GM12878 (cell line): ENCODE results near the gene KAZN. TPM values are rescaled to one million over a fixed set of nuclear protein-coding genes. Genes with fewer than 3 reads are reported as not detected.

ENCODE experiments used
- ATAC-seq: fragments of 200-7000 bp; cut with Tn5 transposase; 3 replicates; pipeline ENCODE4 v1.9.1; 2020; ENCODE audit warnings: mild to moderate bottlenecking, moderate library complexity
- BruUV-seq: library from RNA; stranded (reverse); fragments of 400-500 nt; replicated peaks from 2 replicates; lab custom pipeline; 2021; lab: Mats Ljungman, UMichigan
- CTCF ChIA-PET: fragments of 300-600 bp; sonication (Branson Sonifier 250); formaldehyde crosslinking; extraction: SDS; loops from one replicate; lab custom pipeline; 2021; ENCODE audit warnings: inconsistent platforms; lab: Yijun Ruan, JAX
- POLR2A ChIA-PET: fragments of 350-600 bp; formaldehyde crosslinking; extraction: SDS; loops from one replicate; lab custom pipeline; 2021; ENCODE audit warnings: inconsistent platforms; lab: Charles Lee
- RAD21 ChIA-PET: fragments of 300-600 bp; sonication (Branson Sonifier 250); formaldehyde crosslinking; loops from one replicate; lab custom pipeline; 2023; ENCODE audit warnings: antibody characterized with exemption; ENCODE audit not compliant: unreplicated experiment; lab: Charles Lee
- SMC1A ChIA-PET: fragments of 300-600 bp; sonication (Branson Sonifier 250); formaldehyde crosslinking; loops from one replicate; lab custom pipeline; 2023; ENCODE audit not compliant: unreplicated experiment, uncharacterized antibody; lab: Charles Lee
- DNase-seq: peaks from one replicate; pipeline ENCODE4 v3.0.0-alpha.2; 2011; ENCODE audit warnings: low read depth, low spot score
- FAIRE-seq: peaks from 3 replicates; lab custom pipeline; 2011; peaks lifted over from hg19 to GRCh38; lab: Jason Lieb, UNC
- H2AFZ ChIP-seq: 2 replicates; pipeline ENCODE4 v1.6.0; 2011; ENCODE audit warnings: low read depth, low read length, control low read depth; ENCODE audit not compliant: control insufficient read depth
- H3K27ac ChIP-seq: 2 replicates; pipeline ENCODE4 v1.5.1; 2011; ENCODE audit warnings: control low read depth; ENCODE audit not compliant: control insufficient read depth, insufficient read depth
- H3K27me3 ChIP-seq, 2 experiments: replicated peaks in 1 of 2; 2 replicates each; pipeline versions ENCODE4 v1.6.0 to v1.6.1; 2011; ENCODE audit warnings: low read length in 1 of 2; ENCODE audit not compliant: control insufficient read depth in 2 of 2, insufficient read depth in 2 of 2
- H3K36me3 ChIP-seq, 2 experiments: 2 replicates each; pipeline ENCODE4 v1.5.1; 2011; ENCODE audit warnings: low read length in 1 of 2; ENCODE audit not compliant: control insufficient read depth in 2 of 2, insufficient read depth in 2 of 2
- H3K4me1 ChIP-seq: 2 replicates; pipeline ENCODE4 v1.6.1; 2011; ENCODE audit warnings: mild to moderate bottlenecking, low read length, moderate library complexity, mixed read lengths; ENCODE audit not compliant: control insufficient read depth, insufficient read depth
- H3K4me2 ChIP-seq: 2 replicates; pipeline ENCODE4 v1.6.0; 2011; ENCODE audit warnings: control low read depth; ENCODE audit not compliant: control insufficient read depth, insufficient read depth
- H3K4me3 ChIP-seq: fragments of 200-600 bp; sonication (generic); 2 replicates; pipeline ENCODE4 v1.5.1; 2016
- H3K79me2 ChIP-seq: 2 replicates; pipeline ENCODE4 v1.6.0; 2011; ENCODE audit warnings: low read length; ENCODE audit not compliant: control insufficient read depth, insufficient read depth
- H3K9ac ChIP-seq: 2 replicates; pipeline ENCODE4 v1.8.0; 2011; ENCODE audit warnings: low read length, control low read depth, mixed read lengths; ENCODE audit not compliant: control insufficient read depth, insufficient read depth
- H3K9me3 ChIP-seq: replicated peaks from 3 replicates; pipeline ENCODE4 v1.5.1; 2011; ENCODE audit warnings: mild to moderate bottlenecking, low read length; ENCODE audit not compliant: control insufficient read depth, insufficient read depth
- H4K20me1 ChIP-seq: 2 replicates; pipeline ENCODE4 v1.6.0; 2011; ENCODE audit not compliant: control insufficient read depth, insufficient read depth
- FOS ChIP-seq: IDR thresholded peaks from 3 replicates; pipeline ENCODE4 v1.6.1; 2011; ENCODE audit warnings: borderline replicate concordance; ENCODE audit not compliant: insufficient read length; ENCODE audit errors: extremely low read depth
- GATAD2B ChIP-seq: fragments of 450-650 bp; conservative IDR thresholded peaks from 2 replicates; pipeline ENCODE4 v1.6.1; 2017; ENCODE audit warnings: low read depth, mild to moderate bottlenecking, moderate library complexity
- IKZF2 ChIP-seq, 2 experiments: fragments of 450-650 bp; IDR thresholded peaks; 2 replicates each; pipeline ENCODE4 v1.6.1; 2017; ENCODE audit warnings: mild to moderate bottlenecking in 2 of 2, moderate library complexity in 2 of 2
- JUNB ChIP-seq: IDR thresholded peaks from 2 replicates; pipeline ENCODE4 v1.6.1; 2016; ENCODE audit warnings: antibody characterized with exemption, mild to moderate bottlenecking
- NFXL1 ChIP-seq: fragments of 450-650 bp; IDR thresholded peaks from 2 replicates; pipeline ENCODE4 v1.6.1; 2017; ENCODE audit warnings: antibody characterized with exemption, mild to moderate bottlenecking, borderline replicate concordance
- SP1 ChIP-seq: IDR thresholded peaks from one replicate; pipeline ENCODE4 v1.6.1; 2011; ENCODE audit warnings: low read depth, low read length
- SPI1 ChIP-seq: IDR thresholded peaks from 2 replicates; pipeline ENCODE4 v1.6.1; 2011; ENCODE audit warnings: low read depth, mild to moderate bottlenecking, low read length, moderate library complexity, borderline replicate concordance; ENCODE audit not compliant: insufficient read depth
- SREBF2 ChIP-seq: IDR thresholded peaks from 2 replicates; pipeline ENCODE4 v1.6.1; 2012; ENCODE audit warnings: mild to moderate bottlenecking, low read length
- STAT1 ChIP-seq: fragments of 450-650 bp; conservative IDR thresholded peaks from 2 replicates; pipeline ENCODE4 v1.6.1; 2014; ENCODE audit warnings: antibody characterized with exemption, mild to moderate bottlenecking
- WGBS: methylation state at CpG from one replicate; pipeline ENCODE4 v1.1.6; 2016; ENCODE audit warnings: low lambda C conversion rate; ENCODE audit not compliant: insufficient replicate concordance, insufficient coverage; ENCODE audit errors: missing lambda C conversion rate; 5-methylcytosine and 5-hydroxymethylcytosine counted together
- in situ Hi-C: fragments of 300-500 bp; cut with MboI; formaldehyde crosslinking; loops from 9 replicates; pipeline ENCODE4 v1.14.3; 2018; ENCODE audit warnings: mixed read lengths
- intact Hi-C: fragments of 100-400 bp; cut with micrococcal nuclease; formaldehyde crosslinking; loops from one replicate; pipeline ENCODE4 v1.14.2; 2022; ENCODE audit not compliant: unreplicated experiment
- polyA plus RNA-seq, 11 experiments: library from polyadenylated mRNA; depleted of rRNA in 4 of 11; unstranded in 6 of 11; stranded (reverse) in 5 of 11; fragments of >200 nt; fragmentation: Nextera tagmentation in 4 of 11; fragmentation: Illumina TruSeq in 1 of 11; extraction: Ambion mirVana in 4 of 11; extraction: Trizol in 1 of 11; gene quantifications; 1 replicate in 1 of 11; 2 replicates in 10 of 11; pipeline versions ENCODE4 v1.2.1 to v1.2.3, GENCODE V29; 2011 to 2016; ENCODE audit warnings: inconsistent platforms in 2 of 11, missing spikeins in 2 of 11, low read depth in 1 of 11
- total RNA-seq, 4 experiments: library from RNA; depleted of rRNA in 3 of 4; stranded (reverse); fragments of >200 nt in 3 of 4; fragmentation: Illumina TruSeq in 1 of 4; extraction: Trizol in 1 of 4; gene quantifications; 2 replicates each; pipeline versions ENCODE4 v1.2.1 to v1.2.3, GENCODE V29; 2013 to 2021
- TF ChIP-seq, protein P1 (sequence below), 3 experiments: IDR thresholded peaks in 2 of 3; conservative IDR thresholded peaks in 1 of 3; 2 replicates each; pipeline ENCODE4 v1.5.1; 2011; ENCODE audit warnings: low read depth in 3 of 3, low read length in 3 of 3, mild to moderate bottlenecking in 3 of 3, control low read depth in 2 of 3, moderate library complexity in 2 of 3, inconsistent platforms in 1 of 3, mixed read lengths in 1 of 3; ENCODE audit not compliant: control insufficient read depth in 2 of 3, insufficient read depth in 1 of 3; ENCODE audit errors: extremely low read depth in 1 of 3
- TF ChIP-seq, protein P2 (sequence below): IDR thresholded peaks from 2 replicates; pipeline ENCODE4 v1.6.1; 2011; ENCODE audit warnings: borderline replicate concordance, low read depth, mild to moderate bottlenecking, moderate library complexity, mixed read lengths, low read length; ENCODE audit not compliant: insufficient read depth; ENCODE audit errors: extremely low read length
- TF ChIP-seq, protein P3 (sequence below): fragments of 450-650 bp; formaldehyde crosslinking; IDR thresholded peaks from 2 replicates; pipeline ENCODE4 v1.4.0; 2022; ENCODE audit warnings: mild to moderate bottlenecking, moderate library complexity
- TF ChIP-seq, protein P4 (sequence below): IDR thresholded peaks from 2 replicates; pipeline ENCODE4 v1.6.1; 2011; ENCODE audit warnings: mild to moderate bottlenecking, low read depth, low read length, moderate library complexity; ENCODE audit not compliant: insufficient replicate concordance

Gene KAZN
- total and polyA plus RNA-seq, 10 of the 15 experiments (the other 5 are each of a cell fraction or from before 2014, with no cell fraction given) = 0.72 to 4.0 (median 1.2) TPM

DNA sequence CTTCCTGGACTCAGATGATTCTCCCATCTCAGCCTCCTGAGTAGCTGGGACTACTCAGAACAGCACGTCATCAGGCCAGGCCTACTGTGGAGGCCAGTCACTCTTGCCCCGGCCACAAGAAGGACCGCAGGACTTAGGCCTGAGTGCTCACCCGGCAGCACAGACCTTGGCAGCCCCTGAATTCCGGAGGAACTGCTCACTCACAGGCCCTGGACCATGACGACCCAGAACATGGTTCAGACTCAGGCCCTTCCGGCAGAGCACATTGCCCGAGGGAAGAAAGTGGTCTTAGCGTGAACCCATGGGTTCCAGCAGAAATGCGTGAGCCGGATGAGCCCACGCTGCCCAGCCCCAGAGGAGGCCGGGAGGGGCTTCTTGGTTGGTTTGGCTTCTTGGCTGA is 377.8 kb downstream of the KAZN start:
- FAIRE-seq (no peak), DNase-seq (no peak), ATAC-seq (no peak)
- H3K9ac ChIP-seq = no peak overlapping the region
- no peak overlapping the region for H2AFZ ChIP-seq
- H4K20me1 ChIP-seq = no peaks in the 10 kb centered on the region
- H3K4me3 ChIP-seq = no peak overlapping the region
- no TSS peak for BruUV-seq
- H3K9me3 ChIP-seq = no peaks in the 10 kb centered on the region; the same call in 2 of the 3 replicates
- POLR2A ChIA-PET = no interaction called here
- CTCF ChIA-PET = no interaction called here
- H3K36me3 ChIP-seq = no peaks in the 10 kb centered on the region
- H3K27me3 ChIP-seq = no peaks in the 10 kb centered on the region
- H3K4me2 ChIP-seq = no peak overlapping the region
- in situ Hi-C loops (no loop called here), intact Hi-C loops (no loop called here)
- no peaks in the 10 kb centered on the region for H3K4me1 ChIP-seq
- TF ChIP-seq STAT1 (no peak), NFXL1 (no peak), JUNB (no peak), SPI1 (no peak), FOS (no peak), SP1 (no peak), IKZF2 (IDR thresholded peaks at IDR 0.05) (no peak), GATAD2B (no peak), SREBF2 (no peak)
- TF ChIP-seq, protein P1, sequence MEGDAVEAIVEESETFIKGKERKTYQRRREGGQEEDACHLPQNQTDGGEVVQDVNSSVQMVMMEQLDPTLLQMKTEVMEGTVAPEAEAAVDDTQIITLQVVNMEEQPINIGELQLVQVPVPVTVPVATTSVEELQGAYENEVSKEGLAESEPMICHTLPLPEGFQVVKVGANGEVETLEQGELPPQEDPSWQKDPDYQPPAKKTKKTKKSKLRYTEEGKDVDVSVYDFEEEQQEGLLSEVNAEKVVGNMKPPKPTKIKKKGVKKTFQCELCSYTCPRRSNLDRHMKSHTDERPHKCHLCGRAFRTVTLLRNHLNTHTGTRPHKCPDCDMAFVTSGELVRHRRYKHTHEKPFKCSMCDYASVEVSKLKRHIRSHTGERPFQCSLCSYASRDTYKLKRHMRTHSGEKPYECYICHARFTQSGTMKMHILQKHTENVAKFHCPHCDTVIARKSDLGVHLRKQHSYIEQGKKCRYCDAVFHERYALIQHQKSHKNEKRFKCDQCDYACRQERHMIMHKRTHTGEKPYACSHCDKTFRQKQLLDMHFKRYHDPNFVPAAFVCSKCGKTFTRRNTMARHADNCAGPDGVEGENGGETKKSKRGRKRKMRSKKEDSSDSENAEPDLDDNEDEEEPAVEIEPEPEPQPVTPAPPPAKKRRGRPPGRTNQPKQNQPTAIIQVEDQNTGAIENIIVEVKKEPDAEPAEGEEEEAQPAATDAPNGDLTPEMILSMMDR (IDR thresholded peaks at IDR 0.05 in 2 of 3, conservative IDR thresholded peaks at IDR 0.05 in 1 of 3; ENCODE audit: control insufficient read depth in 2 of 3, extremely low read depth in 1 of 3, insufficient read depth in 1 of 3, low read depth in 3 of 3, low read length in 3 of 3) = no peak
- TF ChIP-seq, protein P2, sequence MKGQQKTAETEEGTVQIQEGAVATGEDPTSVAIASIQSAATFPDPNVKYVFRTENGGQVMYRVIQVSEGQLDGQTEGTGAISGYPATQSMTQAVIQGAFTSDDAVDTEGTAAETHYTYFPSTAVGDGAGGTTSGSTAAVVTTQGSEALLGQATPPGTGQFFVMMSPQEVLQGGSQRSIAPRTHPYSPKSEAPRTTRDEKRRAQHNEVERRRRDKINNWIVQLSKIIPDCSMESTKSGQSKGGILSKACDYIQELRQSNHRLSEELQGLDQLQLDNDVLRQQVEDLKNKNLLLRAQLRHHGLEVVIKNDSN = no peak
- TF ChIP-seq, protein P3, sequence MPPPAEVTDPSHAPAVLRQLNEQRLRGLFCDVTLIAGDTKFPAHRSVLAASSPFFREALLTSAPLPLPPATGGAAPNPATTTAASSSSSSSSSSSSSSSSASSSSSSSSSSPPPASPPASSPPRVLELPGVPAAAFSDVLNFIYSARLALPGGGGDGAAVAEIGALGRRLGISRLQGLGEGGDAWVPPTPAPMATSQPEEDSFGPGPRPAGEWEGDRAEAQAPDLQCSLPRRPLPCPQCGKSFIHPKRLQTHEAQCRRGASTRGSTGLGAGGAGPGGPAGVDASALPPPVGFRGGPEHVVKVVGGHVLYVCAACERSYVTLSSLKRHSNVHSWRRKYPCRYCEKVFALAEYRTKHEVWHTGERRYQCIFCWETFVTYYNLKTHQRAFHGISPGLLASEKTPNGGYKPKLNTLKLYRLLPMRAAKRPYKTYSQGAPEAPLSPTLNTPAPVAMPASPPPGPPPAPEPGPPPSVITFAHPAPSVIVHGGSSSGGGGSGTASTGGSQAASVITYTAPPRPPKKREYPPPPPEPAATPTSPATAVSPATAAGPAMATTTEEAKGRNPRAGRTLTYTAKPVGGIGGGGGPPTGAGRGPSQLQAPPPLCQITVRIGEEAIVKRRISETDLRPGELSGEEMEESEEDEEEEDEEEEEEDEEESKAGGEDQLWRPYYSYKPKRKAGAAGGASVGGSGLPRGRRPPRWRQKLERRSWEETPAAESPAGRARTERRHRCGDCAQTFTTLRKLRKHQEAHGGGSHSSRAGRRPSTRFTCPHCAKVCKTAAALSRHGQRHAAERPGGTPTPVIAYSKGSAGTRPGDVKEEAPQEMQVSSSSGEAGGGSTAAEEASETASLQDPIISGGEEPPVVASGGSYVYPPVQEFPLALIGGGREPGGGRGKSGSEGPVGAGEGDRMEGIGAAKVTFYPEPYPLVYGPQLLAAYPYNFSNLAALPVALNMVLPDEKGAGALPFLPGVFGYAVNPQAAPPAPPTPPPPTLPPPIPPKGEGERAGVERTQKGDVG (CRISPR knock-in tag) = no peak
- TF ChIP-seq, protein P4, sequence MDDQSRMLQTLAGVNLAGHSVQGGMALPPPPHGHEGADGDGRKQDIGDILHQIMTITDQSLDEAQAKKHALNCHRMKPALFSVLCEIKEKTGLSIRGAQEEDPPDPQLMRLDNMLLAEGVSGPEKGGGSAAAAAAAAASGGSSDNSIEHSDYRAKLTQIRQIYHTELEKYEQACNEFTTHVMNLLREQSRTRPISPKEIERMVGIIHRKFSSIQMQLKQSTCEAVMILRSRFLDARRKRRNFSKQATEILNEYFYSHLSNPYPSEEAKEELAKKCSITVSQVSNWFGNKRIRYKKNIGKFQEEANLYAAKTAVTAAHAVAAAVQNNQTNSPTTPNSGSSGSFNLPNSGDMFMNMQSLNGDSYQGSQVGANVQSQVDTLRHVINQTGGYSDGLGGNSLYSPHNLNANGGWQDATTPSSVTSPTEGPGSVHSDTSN = no peak
- H3K79me2 ChIP-seq = no peaks in the 10 kb centered on the region
- WGBS = 52% methylated on average over 13 of the region's 13 CpGs
- SMC1A ChIA-PET = no interaction called here
- no peak overlapping the region for H3K27ac ChIP-seq
- RAD21 ChIA-PET = no interaction called here
